ENCODE data around the gene ADD3. TPM values are rescaled to one million over a fixed set of nuclear protein-coding genes. Genes with fewer than 3 reads are reported as not detected.

The ADD3 gene
- total and polyA plus RNA-seq, 2 donors (not counting 3 experiments of a cell fraction or from before 2014, with no cell fraction given), result 14.9 to 55.2 TPM

DNA sequence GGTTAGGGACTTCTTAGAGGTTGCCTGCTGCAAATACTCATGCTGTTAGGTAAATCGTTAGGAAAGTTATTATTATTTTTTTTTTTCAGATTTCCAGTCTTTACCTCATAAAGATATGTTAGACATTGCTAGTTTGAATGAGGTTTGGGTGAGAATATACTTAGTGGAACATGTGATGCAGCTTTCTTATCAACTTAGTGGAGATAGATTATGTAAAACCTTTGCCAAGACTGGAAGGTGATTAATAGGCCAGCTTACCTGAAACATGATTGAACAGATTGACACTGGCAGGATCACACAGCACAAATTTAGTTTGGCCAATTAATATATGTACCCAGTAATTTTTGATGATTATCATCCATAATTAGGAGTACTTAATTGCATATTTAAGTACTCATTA lies 32.3 kb downstream of the ADD3 start:
- intact Hi-C loops (cut with micrococcal nuclease), result loop anchor here (2.0 kb wide), 1 partner anchor 35 kb away; no protein-coding TSS in a partner anchor
- H3K4me1 ChIP-seq (ENCODE audit: control insufficient read depth, extremely low read depth, insufficient read depth, low read length), result peaks cover 18% of the 10 kb centered on the region

More for the DNA sequence above, 32.3 kb downstream of the ADD3 start:
- FAIRE-seq (no peak), DNase-seq (ENCODE audit: low read depth, low spot score) (no peak)
- Histone ChIP-seq H3K27ac (ENCODE audit: insufficient read depth, low read depth, low read length) (no peak overlapping the region), H3K4me3 (replicated peaks in 1 of 3; ENCODE audit: insufficient read depth in 1 of 3, low read depth in 1 of 3, low read length in 3 of 3) (no peak overlapping the region), H4K20me1 (replicated peaks; ENCODE audit: control insufficient read depth, extremely low read depth, insufficient read depth, low read length) (no peaks in the 10 kb centered on the region), H3K4me2 (ENCODE audit: insufficient read depth, low read length) (no peak overlapping the region), H3K9me1 (replicated peaks; ENCODE audit: control insufficient read depth, extremely low read depth, insufficient read depth, low read length) (no peaks in the 10 kb centered on the region), H3K9ac (replicated peaks; ENCODE audit: extremely low read depth, insufficient read depth, low read length) (no peak overlapping the region), H3K27me3 (ENCODE audit: control insufficient read depth in 2 of 2, insufficient read depth in 2 of 2, low read length in 2 of 2) (no peaks in the 10 kb centered on the region), H3K9me3 (replicated peaks; ENCODE audit: control insufficient read depth, insufficient read depth, low read length) (no peaks in the 10 kb centered on the region), H3K79me2 (ENCODE audit: control insufficient read depth, insufficient read depth, low read length) (no peaks in the 10 kb centered on the region), H2AFZ (ENCODE audit: low read depth, low read length) (no peak overlapping the region), H3K36me3 (ENCODE audit: control insufficient read depth in 2 of 2, extremely low read depth in 1 of 2, insufficient read depth in 2 of 2, low read length in 2 of 2) (no peaks in the 10 kb centered on the region)
- BruUV-seq (replicated peaks), result no TSS peak
- TF ChIP-seq POLR2AphosphoS5 (IDR thresholded peaks at IDR 0.05; ENCODE audit: insufficient read depth, low read depth, low read length) (no peak), EZH2 (IDR thresholded peaks at IDR 0.05; ENCODE audit: borderline replicate concordance, low read depth, low read length, severe bottlenecking) (no peak), GATA2 (IDR thresholded peaks at IDR 0.05; ENCODE audit: insufficient read depth, insufficient read length, low read depth, low read length) (no peak), JUN (IDR thresholded peaks at IDR 0.05; ENCODE audit: borderline replicate concordance, insufficient read depth, insufficient read length, low read depth) (no peak), POLR2A (IDR thresholded peaks at IDR 0.05; ENCODE audit: low read depth, low read length) (no peak), MYC (IDR thresholded peaks at IDR 0.05; ENCODE audit: low read depth, low read length) (no peak), FOS (IDR thresholded peaks at IDR 0.05; ENCODE audit: borderline replicate concordance, insufficient read depth, low read length) (no peak)
- TF ChIP-seq, protein P1, sequence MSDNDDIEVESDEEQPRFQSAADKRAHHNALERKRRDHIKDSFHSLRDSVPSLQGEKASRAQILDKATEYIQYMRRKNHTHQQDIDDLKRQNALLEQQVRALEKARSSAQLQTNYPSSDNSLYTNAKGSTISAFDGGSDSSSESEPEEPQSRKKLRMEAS (IDR thresholded peaks at IDR 0.05; ENCODE audit: insufficient read depth, insufficient read length), result no peak
- TF ChIP-seq, protein P2, sequence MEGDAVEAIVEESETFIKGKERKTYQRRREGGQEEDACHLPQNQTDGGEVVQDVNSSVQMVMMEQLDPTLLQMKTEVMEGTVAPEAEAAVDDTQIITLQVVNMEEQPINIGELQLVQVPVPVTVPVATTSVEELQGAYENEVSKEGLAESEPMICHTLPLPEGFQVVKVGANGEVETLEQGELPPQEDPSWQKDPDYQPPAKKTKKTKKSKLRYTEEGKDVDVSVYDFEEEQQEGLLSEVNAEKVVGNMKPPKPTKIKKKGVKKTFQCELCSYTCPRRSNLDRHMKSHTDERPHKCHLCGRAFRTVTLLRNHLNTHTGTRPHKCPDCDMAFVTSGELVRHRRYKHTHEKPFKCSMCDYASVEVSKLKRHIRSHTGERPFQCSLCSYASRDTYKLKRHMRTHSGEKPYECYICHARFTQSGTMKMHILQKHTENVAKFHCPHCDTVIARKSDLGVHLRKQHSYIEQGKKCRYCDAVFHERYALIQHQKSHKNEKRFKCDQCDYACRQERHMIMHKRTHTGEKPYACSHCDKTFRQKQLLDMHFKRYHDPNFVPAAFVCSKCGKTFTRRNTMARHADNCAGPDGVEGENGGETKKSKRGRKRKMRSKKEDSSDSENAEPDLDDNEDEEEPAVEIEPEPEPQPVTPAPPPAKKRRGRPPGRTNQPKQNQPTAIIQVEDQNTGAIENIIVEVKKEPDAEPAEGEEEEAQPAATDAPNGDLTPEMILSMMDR (IDR thresholded peaks at IDR 0.05; ENCODE audit: extremely low read depth in 1 of 2, insufficient read depth in 1 of 2, low read depth in 1 of 2, low read length in 2 of 2), result no peak
- ChIA-PET POLR2A (no interaction called here), CTCF (interaction anchor here (1.9 to 2.1 kb wide), 2 partner anchors 15 to 156 kb away, joined by 5 to 6 read pairs; no protein-coding TSS in a partner anchor)
- dilution Hi-C loops (cut with MboI; ENCODE audit: extremely low pct_ligation_motif_present, low sequenced_read_pairs), result no loop called here
